Effector memory CD4-positive, alpha-beta T cell (primary cell): ENCODE measurements around the gene GLYR1.
"Not testable (repeated sequence)": the region's sequence is repeated elsewhere in the genome, so short reads cannot be mapped to it uniquely, and the experiment has no call there.

Source experiments
- DNase-seq, 3 donors: peaks; one replicate each; pipeline ENCODE4 v3.0.0-alpha.2; 2020
- H3K27ac ChIP-seq: 2 replicates; pipeline ENCODE4 v1.7.0; 2013; ENCODE audit warnings: mild to moderate bottlenecking, low read length, moderate library complexity; ENCODE audit not compliant: insufficient read depth, poor library complexity, severe bottlenecking
- H3K27me3 ChIP-seq: replicated peaks from 2 replicates; pipeline ENCODE4 v1.7.0; 2013; ENCODE audit warnings: mild to moderate bottlenecking, low read length; ENCODE audit not compliant: insufficient read depth, control insufficient read depth, poor library complexity, severe bottlenecking
- H3K36me3 ChIP-seq: 2 replicates; pipeline ENCODE4 v1.7.0; 2013; ENCODE audit warnings: mild to moderate bottlenecking, low read length, moderate library complexity; ENCODE audit not compliant: control insufficient read depth, insufficient read depth
- H3K4me1 ChIP-seq: 2 replicates; pipeline ENCODE4 v1.7.0; 2013; ENCODE audit warnings: low read length, mild to moderate bottlenecking; ENCODE audit not compliant: control insufficient read depth, insufficient read depth, poor library complexity, severe bottlenecking
- H3K4me3 ChIP-seq: 2 replicates; pipeline ENCODE4 v1.7.0; 2013; ENCODE audit warnings: low read length, low read depth, mild to moderate bottlenecking; ENCODE audit not compliant: insufficient read depth, poor library complexity, severe bottlenecking
- H3K9me3 ChIP-seq: 2 replicates; pipeline ENCODE4 v1.7.0; 2013; ENCODE audit warnings: mild to moderate bottlenecking, low read length, moderate library complexity; ENCODE audit not compliant: control insufficient read depth
- total RNA-seq, 3 donors: gene quantifications; one replicate each; lab custom pipeline; 2026; lab: John Stamatoyannopoulos, UW

GLYR1 gene
- 61.0 to 92.7 (median 69.3) reads per million in 3 donors for total RNA-seq

- no peaks in the 10 kb centered on the region for H3K27me3 ChIP-seq
- peak; percentile 98 to 99 (median 99) for DNase-seq
- H3K27ac ChIP-seq, result peak within 1 kb of the TSS; percentile 95
- peaks cover 20% of the 10 kb centered on the region for H3K4me1 ChIP-seq
- peaks cover 29% of the 10 kb centered on the region for H3K36me3 ChIP-seq
- peak within 1 kb of the TSS; percentile 94 for H3K4me3 ChIP-seq
- no peaks in the 10 kb centered on the region for H3K9me3 ChIP-seq
These were observed at the start of gene GLYR1, which contains the start of gene UBN1 for GRCh38 chr16:4846901-4847773. TSS of gene GLYR1 (minus strand) at chr16:4847288. CDS start at chr16:4847265, 23 bp downstream. TSS of gene UBN1 (plus strand) at chr16:4847481. CDS start at chr16:4852918, 5,437 bp downstream.

GRCh38 chr16:4896761-4897160 is 49.7 kb upstream of the GLYR1 start:
- H3K27ac ChIP-seq, H3K4me1 ChIP-seq, H3K4me3 ChIP-seq, H3K27me3 ChIP-seq, H3K36me3 ChIP-seq, DNase-seq, H3K9me3 ChIP-seq: not testable (repeated sequence)

- no peaks in the 10 kb centered on the region for H3K9me3 ChIP-seq
- DNase-seq, result no peak
- H3K36me3 ChIP-seq, result no peaks in the 10 kb centered on the region
- no peak overlapping the region for H3K4me3 ChIP-seq
- H3K27ac ChIP-seq, result no peak overlapping the region
- no peaks in the 10 kb centered on the region for H3K4me1 ChIP-seq
- no peaks in the 10 kb centered on the region for H3K27me3 ChIP-seq
These were observed 48.3 kb upstream of the GLYR1 start for GRCh38 chr16:4895366-4895765.

- Histone ChIP-seq H3K4me1 (no peaks in the 10 kb centered on the region), H3K9me3 (no peaks in the 10 kb centered on the region), H3K27me3 (no peaks in the 10 kb centered on the region), H3K27ac (no peak overlapping the region), H3K36me3 (no peaks in the 10 kb centered on the region), H3K4me3 (no peak overlapping the region)
- no peak for DNase-seq
These were observed 47.4 kb upstream of the GLYR1 start for GRCh38 chr16:4894276-4895150.

- no peak for DNase-seq
- Histone ChIP-seq H3K4me1 (no peaks in the 10 kb centered on the region), H3K9me3 (no peaks in the 10 kb centered on the region), H3K27me3 (no peaks in the 10 kb centered on the region), H3K4me3 (no peak overlapping the region), H3K36me3 (no peaks in the 10 kb centered on the region), H3K27ac (no peak overlapping the region)
These were observed 46.2 kb upstream of the GLYR1 start for GRCh38 chr16:4893103-4893862.

GRCh38 chr16:4892361-4893102 is 45.4 kb upstream of the GLYR1 start:
- H3K4me3 ChIP-seq, result no peak overlapping the region
- no peak overlapping the region for H3K27ac ChIP-seq
- DNase-seq, result no peak
- no peaks in the 10 kb centered on the region for H3K4me1 ChIP-seq
- H3K36me3 ChIP-seq, result no peaks in the 10 kb centered on the region
- no peaks in the 10 kb centered on the region for H3K27me3 ChIP-seq
- H3K9me3 ChIP-seq, result no peaks in the 10 kb centered on the region

- H3K4me3 ChIP-seq, result no peak overlapping the region
- H3K27me3 ChIP-seq, result no peaks in the 10 kb centered on the region
- H3K27ac ChIP-seq, result no peak overlapping the region
- H3K36me3 ChIP-seq, result peaks cover 4% of the 10 kb centered on the region
- H3K9me3 ChIP-seq, result no peaks in the 10 kb centered on the region
- H3K4me1 ChIP-seq, result no peaks in the 10 kb centered on the region
- no peak for DNase-seq
These were observed 44.8 kb upstream of the GLYR1 start for GRCh38 chr16:4891886-4892216.

- Histone ChIP-seq H3K36me3 (peaks cover 4% of the 10 kb centered on the region), H3K27ac (no peak overlapping the region), H3K27me3 (no peaks in the 10 kb centered on the region)
These were observed 44.2 kb upstream of the GLYR1 start for GRCh38 chr16:4891097-4891885.

More at GRCh38 chr16:4891097-4891885, 44.2 kb upstream of the GLYR1 start:
- Histone ChIP-seq H3K4me1 (no peaks in the 10 kb centered on the region), H3K9me3 (no peaks in the 10 kb centered on the region), H3K4me3 (no peak overlapping the region)
- no peak for DNase-seq
